PFSK-1 (cell line): ENCODE results near the gene GSAP.

Source experiments
- FOXP2 ChIP-seq: optimal IDR thresholded peaks from 2 replicates; pipeline ENCODE3; 2011; ENCODE audit warnings: borderline replicate concordance, control low read depth, inconsistent platforms; ENCODE audit not compliant: insufficient read depth; ENCODE audit errors: extremely low read length, extremely low read depth
- POLR2AphosphoS5 ChIP-seq: IDR thresholded peaks from 2 replicates; pipeline ENCODE4 v1.6.1; 2012; ENCODE audit warnings: low read depth, mild to moderate bottlenecking, control low read depth, low read length, moderate library complexity
- SIN3A ChIP-seq: IDR thresholded peaks from 2 replicates; pipeline ENCODE4 v1.6.1; 2012; ENCODE audit warnings: mild to moderate bottlenecking, low read length, moderate library complexity, borderline replicate concordance; ENCODE audit not compliant: insufficient read depth
- TAF1 ChIP-seq: IDR thresholded peaks from 2 replicates; pipeline ENCODE4 v1.6.1; 2012; ENCODE audit warnings: low read length, control low read depth, borderline replicate concordance; ENCODE audit not compliant: insufficient read depth
- TF ChIP-seq, protein P1 (sequence below), 2 experiments: IDR thresholded peaks; 2 replicates each; pipeline versions ENCODE4 v1.6.1 to v1.8.0; 2011 to 2012; ENCODE audit warnings: low read depth in 2 of 2, low read length in 2 of 2, control low read depth in 1 of 2, inconsistent platforms in 1 of 2, mild to moderate bottlenecking in 1 of 2, moderate library complexity in 1 of 2; ENCODE audit not compliant: insufficient read depth in 1 of 2

DNA sequence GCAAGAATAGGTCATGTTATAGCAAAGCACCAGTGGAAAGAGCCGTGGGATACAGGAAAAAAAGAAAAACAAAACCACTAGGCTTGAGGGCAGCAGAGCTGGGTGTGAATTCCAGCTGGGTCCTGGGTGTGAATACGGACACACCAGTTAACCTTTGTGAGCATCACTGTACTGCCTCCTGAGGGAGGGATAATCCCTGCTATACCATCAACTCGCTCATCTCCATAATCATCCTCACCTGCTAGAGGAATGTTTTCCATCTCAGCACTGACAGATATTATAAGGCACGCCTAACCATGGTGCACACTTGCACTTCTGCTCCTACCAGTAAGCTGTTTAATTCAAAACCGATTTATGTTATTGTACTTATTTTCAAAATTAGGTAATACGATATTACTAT lies 62.2 kb downstream of the GSAP start:
- TF ChIP-seq POLR2AphosphoS5 (no peak), TAF1 (no peak), SIN3A (no peak), FOXP2 (no peak)
- TF ChIP-seq, protein P1, sequence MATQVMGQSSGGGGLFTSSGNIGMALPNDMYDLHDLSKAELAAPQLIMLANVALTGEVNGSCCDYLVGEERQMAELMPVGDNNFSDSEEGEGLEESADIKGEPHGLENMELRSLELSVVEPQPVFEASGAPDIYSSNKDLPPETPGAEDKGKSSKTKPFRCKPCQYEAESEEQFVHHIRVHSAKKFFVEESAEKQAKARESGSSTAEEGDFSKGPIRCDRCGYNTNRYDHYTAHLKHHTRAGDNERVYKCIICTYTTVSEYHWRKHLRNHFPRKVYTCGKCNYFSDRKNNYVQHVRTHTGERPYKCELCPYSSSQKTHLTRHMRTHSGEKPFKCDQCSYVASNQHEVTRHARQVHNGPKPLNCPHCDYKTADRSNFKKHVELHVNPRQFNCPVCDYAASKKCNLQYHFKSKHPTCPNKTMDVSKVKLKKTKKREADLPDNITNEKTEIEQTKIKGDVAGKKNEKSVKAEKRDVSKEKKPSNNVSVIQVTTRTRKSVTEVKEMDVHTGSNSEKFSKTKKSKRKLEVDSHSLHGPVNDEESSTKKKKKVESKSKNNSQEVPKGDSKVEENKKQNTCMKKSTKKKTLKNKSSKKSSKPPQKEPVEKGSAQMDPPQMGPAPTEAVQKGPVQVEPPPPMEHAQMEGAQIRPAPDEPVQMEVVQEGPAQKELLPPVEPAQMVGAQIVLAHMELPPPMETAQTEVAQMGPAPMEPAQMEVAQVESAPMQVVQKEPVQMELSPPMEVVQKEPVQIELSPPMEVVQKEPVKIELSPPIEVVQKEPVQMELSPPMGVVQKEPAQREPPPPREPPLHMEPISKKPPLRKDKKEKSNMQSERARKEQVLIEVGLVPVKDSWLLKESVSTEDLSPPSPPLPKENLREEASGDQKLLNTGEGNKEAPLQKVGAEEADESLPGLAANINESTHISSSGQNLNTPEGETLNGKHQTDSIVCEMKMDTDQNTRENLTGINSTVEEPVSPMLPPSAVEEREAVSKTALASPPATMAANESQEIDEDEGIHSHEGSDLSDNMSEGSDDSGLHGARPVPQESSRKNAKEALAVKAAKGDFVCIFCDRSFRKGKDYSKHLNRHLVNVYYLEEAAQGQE (IDR thresholded peaks at IDR 0.05; ENCODE audit: insufficient read depth in 1 of 2, low read depth in 2 of 2, low read length in 2 of 2), result no peak
